HEK293T (cell line): ENCODE measurements around the gene PDIA5.
"Not testable (repeated sequence)": the region's sequence is repeated elsewhere in the genome, so short reads cannot be mapped to it uniquely, and the experiment has no call there.

Source experiments
- CTCF ChIA-PET: fragments of 350-600 bp; formaldehyde crosslinking; extraction: SDS; loops from one replicate; lab custom pipeline; 2021; ENCODE audit warnings: antibody characterized with exemption, inconsistent platforms; lab: Yijun Ruan, JAX
- POLR2A ChIA-PET: fragments of 350-600 bp; formaldehyde crosslinking; extraction: SDS; loops from one replicate; lab custom pipeline; 2020; ENCODE audit warnings: antibody characterized with exemption, inconsistent platforms; lab: Yijun Ruan, JAX
- DNase-seq: peaks from one replicate; pipeline ENCODE4 v3.0.0; 2012; ENCODE audit warnings: mixed read lengths; ENCODE audit errors: extremely low spot score
- ARNT ChIP-seq: fragments of 450-650 bp; IDR thresholded peaks from 2 replicates; pipeline ENCODE4 v1.6.1; 2017; ENCODE audit warnings: mild to moderate bottlenecking
- BHLHE40 ChIP-seq: fragments of 450-650 bp; IDR thresholded peaks from 2 replicates; pipeline ENCODE4 v1.6.1; 2016; ENCODE audit warnings: mild to moderate bottlenecking, moderate library complexity, borderline replicate concordance
- CTBP1 ChIP-seq: fragments of 450-650 bp; IDR thresholded peaks from 2 replicates; pipeline ENCODE4 v1.6.1; 2016; ENCODE audit warnings: borderline replicate concordance
- ELF4 ChIP-seq: fragments of 450-650 bp; IDR thresholded peaks from 2 replicates; pipeline ENCODE4 v1.6.1; 2017; ENCODE audit warnings: antibody characterized with exemption
- FOXA1 ChIP-seq: fragments of 450-650 bp; IDR thresholded peaks from 2 replicates; pipeline ENCODE4 v1.6.1; 2016; ENCODE audit warnings: mild to moderate bottlenecking
- FOXK2 ChIP-seq: fragments of 450-650 bp; IDR thresholded peaks from 2 replicates; pipeline ENCODE4 v1.6.1; 2016; ENCODE audit warnings: mild to moderate bottlenecking
- FOXM1 ChIP-seq: fragments of 450-650 bp; IDR thresholded peaks from 2 replicates; pipeline ENCODE4 v1.6.1; 2017; ENCODE audit warnings: mild to moderate bottlenecking, borderline replicate concordance
- HDGF ChIP-seq: fragments of 450-650 bp; IDR thresholded peaks from 2 replicates; pipeline ENCODE4 v1.6.1; 2017; ENCODE audit warnings: antibody characterized with exemption, borderline replicate concordance
- L3MBTL2 ChIP-seq: fragments of 450-650 bp; conservative IDR thresholded peaks from 2 replicates; pipeline ENCODE4 v1.6.1; 2016; ENCODE audit warnings: mild to moderate bottlenecking
- LEF1 ChIP-seq: fragments of 450-650 bp; IDR thresholded peaks from 2 replicates; pipeline ENCODE4 v1.6.1; 2017; ENCODE audit warnings: mild to moderate bottlenecking, borderline replicate concordance
- NFRKB ChIP-seq: fragments of 450-650 bp; IDR thresholded peaks from 2 replicates; pipeline ENCODE4 v1.6.1; 2016; ENCODE audit warnings: mild to moderate bottlenecking, moderate library complexity
- SP1 ChIP-seq: fragments of 450-650 bp; IDR thresholded peaks from 2 replicates; pipeline ENCODE4 v1.6.1; 2017
- SUZ12 ChIP-seq: fragments of 450-650 bp; IDR thresholded peaks from 2 replicates; pipeline ENCODE4 v1.6.1; 2016; ENCODE audit warnings: mild to moderate bottlenecking
- TARDBP ChIP-seq: fragments of 450-650 bp; IDR thresholded peaks from 2 replicates; pipeline ENCODE4 v1.6.1; 2016
- ZNF384 ChIP-seq: fragments of 450-650 bp; IDR thresholded peaks from 2 replicates; pipeline ENCODE4 v1.6.1; 2016
- TF ChIP-seq, protein P1 (sequence below): fragments of 450-650 bp; IDR thresholded peaks from 2 replicates; pipeline ENCODE4 v1.6.1; 2016

The PDIA5 gene

DNA sequence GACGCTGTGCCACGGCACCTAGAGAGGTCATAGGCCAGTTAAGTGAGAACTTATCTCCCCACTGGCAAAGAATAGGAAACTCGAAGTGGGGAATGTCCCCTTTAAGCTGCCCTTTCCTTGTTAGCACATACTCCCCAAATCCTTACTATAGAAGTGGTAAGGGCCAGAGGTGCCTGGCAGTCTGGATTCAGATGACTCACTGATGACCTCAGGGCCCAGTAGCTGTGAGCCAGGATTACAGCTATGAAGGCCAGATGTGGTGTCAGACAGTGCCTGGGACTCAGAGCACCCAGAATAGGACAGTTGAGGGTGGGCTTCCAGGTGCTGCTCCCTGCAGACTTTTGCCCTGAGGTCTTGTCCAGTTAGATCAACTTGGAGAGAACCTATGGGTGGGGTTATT, 37.7 kb downstream of the PDIA5 start:
- TF ChIP-seq HDGF (no peak), L3MBTL2 (no peak), ELF4 (no peak), ZNF384 (no peak), SUZ12 (no peak), FOXM1 (no peak), LEF1 (no peak), TARDBP (no peak)
- ChIA-PET POLR2A (no interaction called here), CTCF (no interaction called here)
- DNase-seq: no peak

DNA sequence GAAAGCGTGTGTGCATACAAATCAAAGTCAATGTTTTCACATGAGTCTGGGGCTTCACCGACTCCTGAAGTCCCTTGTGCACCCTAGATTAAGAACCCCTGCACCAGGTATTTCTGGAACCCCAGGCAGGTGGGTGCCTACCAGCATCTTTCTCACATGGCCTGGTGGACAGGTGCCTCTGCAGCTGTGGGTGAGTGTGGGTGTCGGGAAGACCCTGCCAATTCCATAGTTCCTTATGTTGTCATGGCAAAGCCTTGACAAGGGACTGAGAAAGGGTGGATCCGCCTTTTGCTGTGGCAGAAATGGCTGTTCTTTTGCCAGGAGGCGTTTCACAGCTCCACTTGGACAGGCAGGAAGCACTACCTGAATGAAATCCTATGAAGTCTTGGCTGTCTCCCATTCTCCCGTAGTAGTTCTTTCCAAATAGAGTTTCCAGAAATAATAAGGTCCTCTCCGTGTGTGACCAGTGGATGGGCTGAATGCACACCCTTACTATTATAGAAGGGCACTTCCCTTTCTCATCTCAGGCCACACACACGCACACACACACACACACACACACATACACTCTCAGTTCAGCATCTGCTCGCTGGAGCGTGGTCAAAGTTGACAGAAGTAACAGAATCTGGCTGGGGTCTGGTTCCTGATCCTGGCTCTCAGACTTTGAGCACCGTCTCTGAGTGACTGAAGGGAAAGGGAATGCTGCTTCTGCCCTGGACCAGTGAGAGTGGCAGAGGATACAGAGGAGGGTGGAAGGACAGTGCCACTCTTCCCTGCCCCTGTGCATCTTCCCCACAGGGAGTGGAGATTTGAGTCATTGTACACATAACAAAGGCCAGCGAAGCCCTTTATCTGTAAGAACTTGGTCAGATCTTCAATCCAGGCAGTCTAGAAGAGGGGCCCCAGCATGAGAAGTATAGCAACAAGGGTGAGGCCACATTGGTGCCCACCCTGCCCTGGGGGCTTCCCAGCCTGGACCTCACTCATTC, 38.7 kb downstream of the PDIA5 start:
- DNase-seq: no peak

DNA sequence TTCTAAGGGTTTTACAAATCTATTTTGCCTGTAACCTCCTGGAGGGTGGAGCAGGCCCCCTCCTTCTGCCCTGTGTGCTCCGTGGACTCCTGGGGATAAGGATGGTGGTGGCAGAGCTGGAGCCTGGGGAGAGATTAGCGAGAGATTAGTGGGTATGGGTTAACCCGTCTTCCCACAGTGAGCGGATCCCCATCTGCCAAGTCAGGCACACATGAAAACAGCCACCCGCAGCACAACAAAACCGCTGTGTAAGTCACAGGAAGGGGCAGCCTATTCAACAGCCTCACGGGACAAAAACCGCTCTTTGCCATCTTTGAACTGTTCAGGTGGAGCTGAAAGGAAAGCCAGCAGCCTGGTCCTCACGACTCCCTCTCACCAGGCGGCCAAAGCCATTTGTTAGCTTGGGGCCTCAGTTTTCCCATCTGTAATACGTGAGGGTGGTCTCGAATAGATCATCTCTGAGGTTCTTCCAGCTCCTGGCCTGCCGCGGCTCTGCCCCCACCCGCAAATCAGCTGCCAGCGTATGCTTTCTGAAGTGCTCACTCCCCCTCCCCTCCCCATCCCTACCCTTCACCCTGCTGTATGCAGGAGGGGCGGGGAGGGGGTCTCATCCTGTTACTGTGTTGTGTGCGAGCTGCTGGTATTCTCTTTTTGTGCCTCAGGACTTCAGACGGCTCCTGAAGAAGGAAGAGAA, 43.6 kb downstream of the PDIA5 start:
- POLR2A ChIA-PET: no interaction called here
- TF ChIP-seq, protein P1, sequence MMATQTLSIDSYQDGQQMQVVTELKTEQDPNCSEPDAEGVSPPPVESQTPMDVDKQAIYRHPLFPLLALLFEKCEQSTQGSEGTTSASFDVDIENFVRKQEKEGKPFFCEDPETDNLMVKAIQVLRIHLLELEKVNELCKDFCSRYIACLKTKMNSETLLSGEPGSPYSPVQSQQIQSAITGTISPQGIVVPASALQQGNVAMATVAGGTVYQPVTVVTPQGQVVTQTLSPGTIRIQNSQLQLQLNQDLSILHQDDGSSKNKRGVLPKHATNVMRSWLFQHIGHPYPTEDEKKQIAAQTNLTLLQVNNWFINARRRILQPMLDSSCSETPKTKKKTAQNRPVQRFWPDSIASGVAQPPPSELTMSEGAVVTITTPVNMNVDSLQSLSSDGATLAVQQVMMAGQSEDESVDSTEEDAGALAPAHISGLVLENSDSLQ: no peak
- TF ChIP-seq SUZ12 (no peak), ZNF384 (no peak), FOXK2 (no peak), BHLHE40 (no peak), FOXM1 (no peak), FOXA1 (no peak), CTBP1 (no peak), TARDBP (no peak), SP1 (no peak), ARNT (no peak), L3MBTL2 (no peak), ELF4 (no peak)
- CTCF ChIA-PET: no interaction called here
- no peak for DNase-seq

More for the DNA sequence above, 38.7 kb downstream of the PDIA5 start:
- CTCF ChIA-PET: no interaction called here
- no peak for TF ChIP-seq NFRKB
- no peak for TF ChIP-seq TARDBP
- no peak for TF ChIP-seq L3MBTL2
- TF ChIP-seq HDGF: no peak
- no peak for TF ChIP-seq SUZ12
- no peak for TF ChIP-seq FOXM1
- no peak for TF ChIP-seq CTBP1
- no peak for TF ChIP-seq ELF4
- TF ChIP-seq ZNF384: no peak
- TF ChIP-seq BHLHE40: no peak
- no peak for TF ChIP-seq FOXA1
- TF ChIP-seq LEF1: no peak
- no peak for TF ChIP-seq FOXK2
- TF ChIP-seq SP1: no peak
- no peak for TF ChIP-seq ARNT
- TF ChIP-seq, protein P1: no peak
- POLR2A ChIA-PET: no interaction called here

DNA sequence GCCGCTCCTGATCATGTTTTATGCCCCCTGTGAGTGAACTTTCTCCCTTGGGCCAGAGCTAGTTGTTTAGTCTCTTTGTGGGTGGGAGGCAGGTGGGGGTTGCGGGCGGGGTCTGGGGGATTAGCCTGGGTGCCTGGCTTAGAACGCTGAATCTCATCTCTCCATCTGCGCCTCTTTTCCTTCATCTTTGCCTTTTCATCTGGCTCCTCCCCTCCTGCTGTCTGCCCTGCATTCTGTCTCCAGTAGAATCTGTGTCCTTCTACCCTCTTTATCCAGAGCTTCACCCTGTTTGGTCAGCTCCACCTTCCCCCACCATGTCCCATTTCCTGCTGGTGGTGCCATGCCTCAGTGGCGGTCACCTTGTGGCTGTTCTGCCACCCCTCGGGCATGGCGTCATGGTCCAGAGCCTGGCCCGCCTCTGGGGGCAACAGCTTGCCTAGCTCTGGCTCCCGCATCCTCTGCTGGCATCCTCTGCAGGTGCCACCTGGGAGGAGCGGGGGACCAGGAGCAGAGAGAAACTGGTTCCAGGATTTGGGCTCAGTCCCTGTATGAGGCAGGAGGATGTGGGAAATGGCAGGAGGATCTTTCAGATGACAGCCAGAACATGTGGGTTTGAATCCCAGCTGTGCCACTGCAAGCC, 44.3 kb downstream of the PDIA5 start:
- DNase-seq: no peak
- ChIA-PET POLR2A (no interaction called here), CTCF (no interaction called here)
- no peak for TF ChIP-seq BHLHE40
- TF ChIP-seq SUZ12: no peak
- no peak for TF ChIP-seq ELF4
- TF ChIP-seq FOXM1: no peak
- TF ChIP-seq L3MBTL2: no peak
- no peak for TF ChIP-seq HDGF
- TF ChIP-seq FOXK2: no peak

DNA sequence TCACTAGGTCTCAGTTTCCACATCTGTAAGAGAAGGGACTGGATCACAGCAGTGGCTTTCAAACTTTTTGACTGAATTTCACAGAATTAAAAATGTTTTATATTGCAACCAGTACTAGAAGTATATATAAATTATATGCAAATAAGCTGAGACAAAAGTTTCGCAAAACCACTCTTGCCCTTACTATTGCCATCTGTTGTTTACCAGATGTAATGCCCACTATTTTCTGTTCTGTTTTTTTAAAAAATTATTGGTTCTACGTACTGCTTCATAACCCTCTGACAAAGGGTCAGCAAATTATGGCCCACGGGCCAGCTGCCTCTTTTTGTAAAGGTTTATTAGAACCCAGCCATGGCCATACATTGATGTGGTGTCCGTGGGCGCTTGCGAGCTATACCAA, 44.8 kb downstream of the PDIA5 start:
- ChIA-PET CTCF (no interaction called here), POLR2A (no interaction called here)
- TF ChIP-seq FOXM1: no peak
- TF ChIP-seq FOXK2: no peak
- TF ChIP-seq L3MBTL2: no peak
- TF ChIP-seq TARDBP: no peak
- TF ChIP-seq LEF1: no peak
- TF ChIP-seq NFRKB: no peak
- TF ChIP-seq ZNF384: no peak
- no peak for DNase-seq

DNA sequence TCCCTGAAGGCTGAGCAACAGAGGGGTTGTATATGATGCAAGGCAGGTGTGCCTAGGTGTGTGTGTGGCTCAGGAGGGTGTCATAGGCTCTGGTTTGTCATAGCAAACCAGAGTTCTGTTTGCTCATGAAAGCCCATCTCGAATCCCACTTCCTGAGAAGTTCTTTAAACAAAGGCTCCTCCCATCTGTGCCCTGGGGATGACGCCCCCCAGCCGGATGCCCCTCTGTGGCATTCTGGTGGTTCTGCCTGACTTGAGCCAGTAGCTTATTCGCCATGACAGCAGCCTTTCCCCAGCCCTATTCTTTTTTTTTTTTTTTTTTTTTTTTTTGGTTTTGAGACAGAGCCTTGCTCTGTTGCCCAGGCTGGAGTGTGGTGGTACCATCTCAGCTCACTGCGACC, 45.4 kb downstream of the PDIA5 start:
- ChIA-PET CTCF (no interaction called here), POLR2A (no interaction called here)
- TF ChIP-seq LEF1: no peak
- no peak for TF ChIP-seq SUZ12
- no peak for TF ChIP-seq BHLHE40
- no peak for TF ChIP-seq L3MBTL2
- TF ChIP-seq ZNF384: no peak
- TF ChIP-seq, protein P1: no peak
- no peak for TF ChIP-seq ELF4
- TF ChIP-seq TARDBP: no peak
- TF ChIP-seq FOXM1: no peak
- TF ChIP-seq HDGF: no peak
- TF ChIP-seq FOXK2: no peak
- TF ChIP-seq ARNT: no peak
- no peak for DNase-seq

DNA sequence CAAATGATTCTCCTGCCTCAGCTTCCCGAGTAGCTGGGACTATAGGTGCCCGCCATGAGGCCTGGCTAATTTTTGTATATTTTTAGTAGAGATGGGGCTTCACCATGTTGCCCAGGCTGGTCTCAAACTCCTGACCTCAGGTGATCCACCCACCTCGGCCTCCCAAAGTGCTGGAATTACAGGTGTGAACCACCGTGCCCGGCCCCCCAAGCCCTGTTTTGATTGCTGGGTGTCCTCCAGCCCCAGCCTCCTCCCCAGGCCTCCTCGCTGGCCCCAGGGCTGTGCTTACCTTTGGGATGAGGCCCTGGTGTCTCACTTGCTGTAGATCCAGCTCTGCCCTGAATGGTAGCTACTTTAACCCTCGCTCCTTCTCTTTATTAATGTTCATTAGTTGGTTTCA, 45.8 kb downstream of the PDIA5 start:
- POLR2A ChIA-PET, CTCF ChIA-PET: not testable (repeated sequence)

More for the DNA sequence above, 45.8 kb downstream of the PDIA5 start:
- not testable (repeated sequence) for DNase-seq
